GM21825 (cell line): Measurements from ENCODE around the gene ATXN1.

Experiments
- ATAC-seq: cut with Tn5 transposase; IDR thresholded peaks from one replicate; pipeline ENCODE4 v1.9.1; 2021; ENCODE audit warnings: mild to moderate bottlenecking, moderate library complexity; ENCODE audit not compliant: unreplicated experiment

ATXN1 gene

GRCh38 chr6:16591396-16592222, 169.7 kb downstream of the ATXN1 start:
- ATAC-seq: peak; percentile 82

DNA sequence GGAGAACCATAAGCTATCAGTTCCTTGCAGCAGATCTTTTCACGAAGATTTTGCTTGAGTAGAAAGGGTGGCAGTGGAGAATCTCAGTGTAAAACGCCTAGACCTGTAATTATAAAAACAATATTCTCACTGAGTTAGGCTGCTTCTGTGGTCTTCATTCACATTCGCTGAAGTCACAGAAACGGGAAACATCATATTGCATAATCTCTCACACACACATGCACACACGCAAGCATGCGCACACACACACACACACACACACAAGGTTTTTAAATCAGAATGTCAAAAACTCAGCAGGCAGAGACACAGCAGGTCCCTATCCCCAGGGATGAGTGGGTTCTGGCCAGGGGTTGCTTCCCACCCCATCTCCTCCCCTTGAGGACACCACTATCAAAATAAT, 175.5 kb downstream of the ATXN1 start:
- ATAC-seq: no peak

GRCh38 chr6:16583144-16583762, 178.0 kb downstream of the ATXN1 start:
- no peak for ATAC-seq

- no peak for ATAC-seq
These were observed 178.7 kb downstream of the ATXN1 start for GRCh38 chr6:16582446-16583143.

DNA sequence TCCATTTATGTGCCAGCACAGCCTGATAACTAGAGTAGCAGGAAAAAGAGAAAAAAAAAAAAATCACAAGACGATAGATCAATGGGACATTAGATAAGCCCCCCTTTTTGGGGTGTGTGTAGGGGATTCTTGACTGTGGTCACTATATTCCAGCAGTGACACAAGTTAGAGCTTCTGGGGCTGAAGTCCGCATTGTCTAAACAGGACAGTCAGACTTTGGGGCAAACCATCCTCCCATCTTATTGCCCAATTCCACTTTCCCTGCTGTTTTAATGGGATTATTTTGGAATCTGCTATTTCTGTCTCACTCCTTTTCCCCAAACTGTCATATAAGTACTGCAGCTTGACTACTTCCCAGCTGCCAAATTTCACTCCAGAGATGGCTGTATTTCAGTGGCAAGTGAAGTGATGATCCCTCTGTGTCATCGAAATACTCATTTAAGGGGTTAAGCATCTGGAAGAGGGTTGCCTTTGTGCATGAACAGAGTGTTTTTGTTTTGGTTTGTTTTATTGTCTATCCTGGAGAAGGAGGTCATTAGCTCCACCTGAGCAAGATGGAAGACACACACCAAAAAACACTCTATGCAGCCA, 182.5 kb downstream of the ATXN1 start:
- ATAC-seq: no peak

GRCh38 chr6:16576451-16577368, 184.6 kb downstream of the ATXN1 start:
- no peak for ATAC-seq

DNA sequence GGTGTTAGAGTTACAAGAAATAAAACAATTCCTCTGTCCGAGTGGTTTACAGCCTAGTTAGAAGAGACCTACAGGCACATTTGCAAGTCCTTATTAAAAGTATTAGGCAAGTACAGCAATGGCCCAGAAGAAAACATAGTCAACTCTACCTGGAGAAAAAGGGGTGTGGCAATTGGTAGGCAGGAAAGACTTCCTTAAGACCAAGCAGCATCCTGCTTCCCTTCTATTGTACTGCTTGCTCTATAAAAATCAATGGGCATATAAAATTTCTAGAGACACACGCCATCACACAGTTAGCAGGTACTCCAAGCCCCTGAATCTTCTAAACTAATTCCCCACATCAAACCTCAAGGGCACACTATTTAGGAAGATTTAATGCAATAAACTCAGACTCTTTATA, 185.6 kb downstream of the ATXN1 start:
- ATAC-seq: no peak

- ATAC-seq: no peak
These were observed 188.3 kb downstream of the ATXN1 start for GRCh38 chr6:16572943-16573342.

DNA sequence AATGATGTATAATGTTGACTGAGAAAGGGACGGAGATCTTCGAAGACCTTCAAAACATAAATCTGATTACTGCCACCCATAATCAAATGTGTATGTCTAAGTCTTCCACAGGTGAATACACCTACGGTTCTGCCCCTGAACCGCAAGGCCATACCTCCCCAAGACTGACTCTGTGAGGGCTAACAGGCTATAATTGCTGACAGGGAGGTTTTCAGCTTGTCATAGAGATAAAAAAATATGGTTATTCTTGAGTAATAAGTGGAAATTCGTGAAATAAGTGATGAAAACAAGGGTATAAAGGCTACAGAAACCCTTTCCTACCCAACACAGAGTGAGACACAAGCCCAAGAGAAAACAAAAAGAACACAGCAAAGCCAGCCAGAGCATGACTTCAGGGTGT, 188.9 kb downstream of the ATXN1 start:
- no peak for ATAC-seq

DNA sequence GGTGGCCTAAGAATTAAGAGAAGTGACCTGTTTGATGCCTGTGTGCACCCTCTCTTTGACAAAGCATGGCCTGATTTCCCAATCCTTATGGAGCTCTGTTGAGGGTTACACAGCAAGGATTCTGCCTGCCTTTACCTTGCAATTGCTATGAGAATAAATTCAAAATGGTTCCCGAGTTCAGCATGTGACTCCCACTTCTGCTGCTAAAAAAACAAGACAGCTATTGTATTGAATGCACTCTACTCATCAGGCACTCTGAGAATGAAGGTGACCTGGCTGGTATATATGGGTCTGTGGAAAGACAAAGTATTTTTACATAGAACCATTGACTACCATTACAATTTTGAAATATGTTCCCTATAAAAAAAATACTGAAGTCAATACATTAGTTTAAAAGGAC, 190.3 kb downstream of the ATXN1 start:
- no peak for ATAC-seq

GRCh38 chr6:16570221-16570553, 191.1 kb downstream of the ATXN1 start:
- ATAC-seq: no peak

DNA sequence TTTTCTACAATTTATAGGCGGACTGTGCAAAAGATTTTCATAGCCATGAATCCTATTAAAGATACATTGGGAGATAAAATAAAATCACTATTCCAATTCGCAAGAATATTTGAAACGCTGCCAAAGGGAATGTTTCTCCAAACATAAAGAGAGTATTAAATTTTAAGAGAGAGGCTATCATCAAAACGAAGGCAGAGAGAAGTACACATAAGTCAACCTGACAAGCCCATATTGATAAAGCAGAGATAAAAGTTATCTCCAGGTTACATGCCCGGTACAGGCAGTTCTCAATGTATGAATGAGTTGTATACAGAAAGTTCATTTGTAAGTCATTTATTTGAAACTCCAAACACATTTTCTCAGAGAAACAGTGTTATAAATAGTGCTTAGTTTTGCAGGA, 193.1 kb downstream of the ATXN1 start:
- no peak for ATAC-seq

GRCh38 chr6:16567071-16567470, 194.2 kb downstream of the ATXN1 start:
- ATAC-seq: no peak

DNA sequence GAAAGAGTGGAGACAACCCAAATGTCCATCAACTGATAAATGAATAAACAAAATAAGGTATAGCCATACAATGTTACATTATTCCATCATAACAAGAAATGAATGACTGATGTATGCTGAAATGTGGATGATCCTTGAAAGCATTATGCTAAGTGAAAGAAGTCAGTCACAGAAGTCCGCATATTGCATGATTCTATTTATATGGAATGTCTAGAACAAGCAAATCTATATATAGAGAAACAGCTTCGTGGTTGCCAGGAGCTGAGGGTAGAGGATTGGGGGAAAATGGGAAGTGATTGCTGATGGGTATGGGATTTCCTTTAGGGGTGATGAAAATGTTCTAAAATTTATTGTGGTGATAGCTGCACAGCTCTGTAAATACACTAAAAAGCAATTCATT, 196.8 kb downstream of the ATXN1 start:
- no peak for ATAC-seq

DNA sequence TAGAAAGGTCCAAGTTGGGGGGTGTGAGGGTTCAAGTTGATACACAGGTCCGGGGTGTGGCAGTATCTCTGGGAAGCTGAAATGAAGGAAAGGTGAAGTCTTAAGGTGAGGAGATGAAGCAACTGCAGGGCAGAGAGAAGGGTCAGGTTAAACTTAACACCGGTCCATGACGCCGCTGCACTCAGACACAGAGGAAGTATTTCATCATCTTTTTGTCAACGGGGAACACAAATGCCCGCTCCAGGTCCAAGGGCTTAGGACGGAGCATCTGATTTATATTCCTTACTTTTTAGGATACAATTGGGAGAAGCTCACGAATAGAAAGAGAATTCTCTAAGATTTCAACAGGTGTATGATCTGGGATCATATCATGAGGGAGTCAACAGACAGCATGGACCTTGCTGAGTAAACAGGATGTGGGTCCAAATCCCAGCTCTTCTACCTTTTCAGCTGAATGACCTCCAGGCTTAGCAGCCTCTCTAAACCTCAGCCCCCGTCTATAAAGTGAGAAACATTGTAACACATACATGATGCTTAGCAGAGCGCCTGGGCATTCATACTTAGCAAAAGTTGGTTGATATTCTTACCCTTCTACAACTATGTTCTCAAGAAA, 197.5 kb downstream of the ATXN1 start:
- no peak for ATAC-seq

- ATAC-seq: no peak
These were observed 198.8 kb downstream of the ATXN1 start for GRCh38 chr6:16562498-16562897.

- ATAC-seq: no peak
These were observed 202.2 kb downstream of the ATXN1 start for GRCh38 chr6:16559071-16559470.

- ATAC-seq: no peak
These were observed 205.7 kb downstream of the ATXN1 start for GRCh38 chr6:16555550-16555949.

DNA sequence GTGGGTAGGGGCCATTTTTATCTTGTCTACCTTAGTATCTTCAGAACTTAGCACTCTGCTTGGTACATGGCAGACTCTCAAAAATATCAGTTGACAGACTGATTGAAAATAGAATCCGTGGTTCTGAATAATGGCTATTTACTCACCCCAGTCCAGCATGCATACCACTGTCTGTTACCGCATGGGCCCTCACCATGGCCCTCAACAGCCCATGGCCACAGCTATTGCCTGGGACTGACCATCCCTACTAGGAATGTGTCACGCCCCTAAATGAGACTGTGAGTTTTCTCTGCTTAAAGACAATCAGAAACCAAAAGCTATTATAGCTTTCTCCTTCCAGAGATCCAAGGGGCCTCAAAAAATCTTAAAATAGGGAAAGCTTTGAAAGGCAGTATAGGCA, 207.7 kb downstream of the ATXN1 start:
- no peak for ATAC-seq

- ATAC-seq: no peak
These were observed 209.8 kb downstream of the ATXN1 start for GRCh38 chr6:16551466-16551865.
